OCI-LY7 (cell line): Measurements from ENCODE around the gene RAB3IP. TPM values are rescaled to one million over a fixed set of nuclear protein-coding genes. Genes with fewer than 3 reads are reported as not detected.

Experiments used
- BruUV-seq: library from RNA; stranded (reverse); fragments of 400-500 nt; replicated peaks from 2 replicates; lab custom pipeline; 2021; lab: Mats Ljungman, UMichigan
- CTCF ChIA-PET: fragments of 300-600 bp; sonication (Branson Sonifier 250); formaldehyde crosslinking; loops from one replicate; lab custom pipeline; 2022; ENCODE audit warnings: antibody characterized with exemption; ENCODE audit not compliant: unreplicated experiment; lab: Charles Lee
- POLR2A ChIA-PET: fragments of 300-600 bp; sonication (Branson Sonifier 250); formaldehyde crosslinking; loops from one replicate; lab custom pipeline; 2022; ENCODE audit warnings: antibody characterized with exemption; lab: Charles Lee
- DNase-seq: peaks from one replicate; pipeline ENCODE4 v3.0.0-alpha.2; 2015; ENCODE audit warnings: low spot score
- H2AFZ ChIP-seq: fragments of 200-600 bp; sonication (generic), shearing (Covaris generic); 2 replicates; pipeline ENCODE4 v1.6.1; 2014; ENCODE audit warnings: mild to moderate bottlenecking, antibody characterized with exemption, low read length, moderate library complexity
- H3K27ac ChIP-seq: fragments of 200-600 bp; sonication (generic); 2 replicates; pipeline ENCODE4 v1.5.1; 2014; ENCODE audit warnings: mixed run types, low read depth, mild to moderate bottlenecking, moderate library complexity, low read length, inconsistent platforms; ENCODE audit not compliant: poor library complexity, severe bottlenecking
- H3K36me3 ChIP-seq: fragments of 200-600 bp; sonication (generic); 2 replicates; pipeline ENCODE4 v1.6.1; 2014; ENCODE audit warnings: mild to moderate bottlenecking, antibody characterized with exemption, low read length, moderate library complexity, mixed read lengths; ENCODE audit not compliant: insufficient read depth
- H3K4me1 ChIP-seq: fragments of 200-600 bp; sonication (generic); 2 replicates; pipeline ENCODE4 v1.5.1; 2014; ENCODE audit warnings: mild to moderate bottlenecking, low read length; ENCODE audit not compliant: insufficient read depth, poor library complexity, severe bottlenecking
- H3K4me2 ChIP-seq: fragments of 200-600 bp; sonication (generic); 2 replicates; pipeline ENCODE4 v1.6.1; 2014; ENCODE audit warnings: mild to moderate bottlenecking, low read length
- H3K4me3 ChIP-seq: fragments of 200-600 bp; sonication (generic); 2 replicates; pipeline ENCODE4 v1.5.1; 2014; ENCODE audit warnings: mild to moderate bottlenecking, low read depth, low read length; ENCODE audit not compliant: poor library complexity, severe bottlenecking
- H3K79me2 ChIP-seq: fragments of 200-600 bp; sonication (generic); 2 replicates; pipeline ENCODE4 v1.6.1; 2016; ENCODE audit warnings: low read depth, mild to moderate bottlenecking, low read length, moderate library complexity, mixed read lengths; ENCODE audit not compliant: insufficient read depth
- H3K9me2 ChIP-seq: fragments of 200-600 bp; sonication (generic); 2 replicates; pipeline ENCODE4 v1.6.1; 2016; ENCODE audit warnings: mild to moderate bottlenecking, low read length, mixed read lengths; ENCODE audit not compliant: insufficient read depth
- H3K9me3 ChIP-seq: fragments of 200-600 bp; sonication (generic); 2 replicates; pipeline ENCODE4 v1.6.1; 2014; ENCODE audit warnings: mild to moderate bottlenecking, mixed run types, low read length, mixed read lengths
- H4K20me1 ChIP-seq: fragments of 200-600 bp; sonication (generic); 2 replicates; pipeline ENCODE4 v1.6.1; 2014; ENCODE audit warnings: mild to moderate bottlenecking, antibody characterized with exemption, low read length, moderate library complexity, mixed read lengths; ENCODE audit not compliant: insufficient read depth
- EZH2phosphoT487 ChIP-seq: fragments of 200-600 bp; sonication (generic); IDR thresholded peaks from 2 replicates; pipeline ENCODE4 v1.6.1; 2018; ENCODE audit warnings: low read depth, borderline replicate concordance, mild to moderate bottlenecking, mixed run types, antibody characterized with exemption, low read length, moderate library complexity, mixed read lengths
- intact Hi-C: fragments of 100-400 bp; cut with micrococcal nuclease; formaldehyde crosslinking; loops from one replicate; pipeline ENCODE4 v1.10.0; 2022; ENCODE audit not compliant: unreplicated experiment
- total RNA-seq, 2 experiments: library from RNA; depleted of rRNA in 1 of 2; stranded (reverse); fragments of >200 nt in 1 of 2; shearing (Covaris generic) in 1 of 2; gene quantifications; 2 replicates each; pipeline ENCODE4 v1.2.3, GENCODE V29; 2014 to 2022
- TF ChIP-seq, protein P1 (sequence below): fragments of 200-600 bp; sonication (generic); conservative IDR thresholded peaks from 2 replicates; pipeline ENCODE4 v1.5.1; 2014; ENCODE audit warnings: mild to moderate bottlenecking, antibody characterized with exemption, low read length, moderate library complexity, mixed read lengths

Gene RAB3IP
- total RNA-seq, 2 experiments from 2014 or later, result 49.0 to 60.6 TPM

DNA sequence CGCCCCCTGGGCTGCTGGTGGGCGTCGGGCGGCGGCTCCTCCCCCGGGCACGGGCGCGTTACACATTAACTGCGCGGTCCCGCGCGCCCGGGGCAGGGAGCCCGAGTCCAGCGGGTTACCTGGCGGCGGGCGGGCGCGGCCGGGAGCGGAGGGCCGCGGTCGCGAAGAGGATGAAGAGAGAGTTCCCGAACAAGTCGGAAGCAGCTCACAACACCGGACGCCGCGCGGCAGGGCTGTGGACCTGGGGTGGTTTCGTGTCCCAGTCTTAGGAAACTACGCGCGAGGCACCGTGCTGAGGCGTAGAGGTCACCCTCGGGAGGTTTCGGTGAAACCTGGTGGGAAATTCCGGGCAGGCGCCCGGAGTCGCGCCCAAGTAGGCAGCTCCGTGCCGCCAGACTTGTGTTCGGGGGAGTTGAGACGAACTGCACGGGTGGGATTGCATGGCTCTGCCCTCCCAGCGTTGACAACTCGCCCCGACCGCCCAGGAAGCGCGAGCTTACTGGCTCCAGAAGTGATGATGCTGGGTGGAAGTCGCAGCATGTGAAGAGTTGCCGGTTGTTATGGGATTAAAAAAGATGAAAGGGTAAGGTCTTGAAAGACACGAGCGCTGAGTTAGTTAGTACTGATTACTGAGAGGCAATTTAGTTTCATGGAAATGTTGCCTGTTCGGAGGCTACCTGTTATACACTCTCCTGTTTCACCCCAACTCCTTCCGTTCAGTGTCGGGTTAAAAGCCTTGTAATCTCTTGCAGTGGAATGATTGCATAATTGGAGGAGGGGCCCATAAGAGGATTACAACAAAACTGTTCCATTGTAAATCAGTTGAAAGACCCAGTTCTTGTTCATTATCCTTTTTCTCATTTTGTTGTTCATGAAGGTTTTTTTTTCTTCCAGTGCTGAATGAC, 879 bp downstream of the RAB3IP start:
- TF ChIP-seq, protein P1, sequence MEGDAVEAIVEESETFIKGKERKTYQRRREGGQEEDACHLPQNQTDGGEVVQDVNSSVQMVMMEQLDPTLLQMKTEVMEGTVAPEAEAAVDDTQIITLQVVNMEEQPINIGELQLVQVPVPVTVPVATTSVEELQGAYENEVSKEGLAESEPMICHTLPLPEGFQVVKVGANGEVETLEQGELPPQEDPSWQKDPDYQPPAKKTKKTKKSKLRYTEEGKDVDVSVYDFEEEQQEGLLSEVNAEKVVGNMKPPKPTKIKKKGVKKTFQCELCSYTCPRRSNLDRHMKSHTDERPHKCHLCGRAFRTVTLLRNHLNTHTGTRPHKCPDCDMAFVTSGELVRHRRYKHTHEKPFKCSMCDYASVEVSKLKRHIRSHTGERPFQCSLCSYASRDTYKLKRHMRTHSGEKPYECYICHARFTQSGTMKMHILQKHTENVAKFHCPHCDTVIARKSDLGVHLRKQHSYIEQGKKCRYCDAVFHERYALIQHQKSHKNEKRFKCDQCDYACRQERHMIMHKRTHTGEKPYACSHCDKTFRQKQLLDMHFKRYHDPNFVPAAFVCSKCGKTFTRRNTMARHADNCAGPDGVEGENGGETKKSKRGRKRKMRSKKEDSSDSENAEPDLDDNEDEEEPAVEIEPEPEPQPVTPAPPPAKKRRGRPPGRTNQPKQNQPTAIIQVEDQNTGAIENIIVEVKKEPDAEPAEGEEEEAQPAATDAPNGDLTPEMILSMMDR, result no peak
- no peak for TF ChIP-seq EZH2phosphoT487
- intact Hi-C loops, result loop anchor here (1.0 to 5.0 kb wide), 2 partner anchors 40 to 152 kb away; partner anchors contain the start of genes BEST3 and CCT2
- peak; percentile 81 for DNase-seq
- TSS peak; percentile 63 for BruUV-seq
- peaks cover 20% of the 10 kb centered on the region for H3K4me1 ChIP-seq
- H3K79me2 ChIP-seq, result peaks cover 36% of the 10 kb centered on the region
- H3K9me3 ChIP-seq, result no peaks in the 10 kb centered on the region
- H3K4me3 ChIP-seq, result peak overlapping the region; percentile 82
- H3K4me2 ChIP-seq, result peak overlapping the region; percentile 89
- ChIA-PET CTCF (no interaction called here), POLR2A (interaction anchor here (0.6 to 2.4 kb wide), 6 partner anchors 8 to 746 kb away, joined by 3 to 7 read pairs (median 4); partner anchors contain the start of genes BEST3 and CCT2)
- no peaks in the 10 kb centered on the region for H3K9me2 ChIP-seq
- peaks cover 12% of the 10 kb centered on the region; the same call in 1 of the 2 replicates for H4K20me1 ChIP-seq
- peak overlapping the region; percentile 80 for H2AFZ ChIP-seq
- peak overlapping the region; percentile 73 for H3K27ac ChIP-seq
- peaks cover 4% of the 10 kb centered on the region; the same call in 1 of the 2 replicates for H3K36me3 ChIP-seq

DNA sequence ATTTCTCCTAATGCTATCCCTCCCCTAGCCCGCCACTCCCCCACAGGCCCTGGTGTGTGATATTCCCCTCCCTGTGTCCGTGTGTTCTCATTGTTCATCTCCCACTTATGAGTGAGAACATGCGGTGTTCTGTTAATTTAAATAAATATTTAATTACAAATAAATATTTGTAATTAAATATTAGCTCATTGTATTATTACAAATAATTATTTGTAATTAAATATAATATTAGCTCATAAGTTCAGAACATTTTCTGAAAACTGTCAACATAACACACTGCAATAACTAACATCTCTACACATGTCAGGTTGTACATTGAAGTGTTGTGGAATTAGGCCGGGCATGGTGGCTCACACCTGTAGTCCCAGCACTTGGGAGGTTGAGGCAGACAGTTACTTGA, 5.4 kb downstream of the RAB3IP start:
- no peak for DNase-seq
- BruUV-seq, result no TSS peak
- intact Hi-C loops, result no loop called here
- POLR2A ChIA-PET, result interaction anchor here (0.6 to 0.9 kb wide), 8 partner anchors 11 to 587 kb away, joined by 3 to 7 read pairs (median 3); no protein-coding TSS in a partner anchor
- TF ChIP-seq, protein P1, result no peak
- no peak for TF ChIP-seq EZH2phosphoT487
- H3K9me2 ChIP-seq, result no peaks in the 10 kb centered on the region
- H3K4me2 ChIP-seq, result no peak overlapping the region
- no peak overlapping the region for H3K4me3 ChIP-seq
- H3K27ac ChIP-seq, result no peak overlapping the region
- H3K9me3 ChIP-seq, result no peaks in the 10 kb centered on the region
- CTCF ChIA-PET, result no interaction called here
- peaks cover 53% of the 10 kb centered on the region for H3K79me2 ChIP-seq
- peaks cover 12% of the 10 kb centered on the region; the same call in 1 of the 2 replicates for H4K20me1 ChIP-seq
- H3K4me1 ChIP-seq, result peaks cover 13% of the 10 kb centered on the region
- peaks cover 6% of the 10 kb centered on the region; the same call in 1 of the 2 replicates for H3K36me3 ChIP-seq
- no peak overlapping the region for H2AFZ ChIP-seq
